A673 (cell line): Measurements from ENCODE around the gene ANKRD34A.

Experiments used
- EZH2 ChIP-seq: fragments of 200-600 bp; sonication (generic); IDR thresholded peaks from 2 replicates; pipeline ENCODE4 v1.6.1; 2017; ENCODE audit warnings: borderline replicate concordance, low read depth, mild to moderate bottlenecking, mixed read lengths, antibody characterized with exemption, low read length; ENCODE audit not compliant: poor library complexity, severe bottlenecking
- TF ChIP-seq, protein P1 (sequence below): fragments of 300-800, 200-600 bp; sonication (generic); conservative IDR thresholded peaks from 2 replicates; pipeline ENCODE4 v1.5.1; 2017; ENCODE audit warnings: low read depth, mild to moderate bottlenecking, antibody characterized with exemption, low read length, moderate library complexity, mixed read lengths

DNA sequence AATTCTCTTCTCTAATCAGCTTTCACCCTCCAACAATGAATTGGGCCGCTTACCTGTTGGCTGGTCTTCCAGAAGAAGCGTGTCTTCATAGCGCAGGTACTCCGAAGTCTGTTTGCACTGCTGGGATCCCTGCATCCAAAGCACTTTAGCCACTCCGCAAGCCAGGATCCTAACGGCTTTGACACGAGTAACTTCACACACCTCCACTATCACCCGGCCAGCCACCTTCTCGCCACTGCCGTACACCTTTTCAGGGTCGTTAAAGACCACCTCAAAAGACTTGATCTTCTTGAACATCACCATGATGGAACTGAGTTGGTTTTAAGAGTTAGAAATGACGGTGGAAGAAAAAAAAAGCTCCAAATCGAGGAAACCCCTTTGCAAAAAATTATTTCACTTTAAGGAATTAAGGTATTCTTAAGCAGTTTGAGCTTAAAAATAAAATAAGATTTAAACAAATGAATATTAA lies 31.6 kb upstream of the ANKRD34A start:
- TF ChIP-seq, protein P1, sequence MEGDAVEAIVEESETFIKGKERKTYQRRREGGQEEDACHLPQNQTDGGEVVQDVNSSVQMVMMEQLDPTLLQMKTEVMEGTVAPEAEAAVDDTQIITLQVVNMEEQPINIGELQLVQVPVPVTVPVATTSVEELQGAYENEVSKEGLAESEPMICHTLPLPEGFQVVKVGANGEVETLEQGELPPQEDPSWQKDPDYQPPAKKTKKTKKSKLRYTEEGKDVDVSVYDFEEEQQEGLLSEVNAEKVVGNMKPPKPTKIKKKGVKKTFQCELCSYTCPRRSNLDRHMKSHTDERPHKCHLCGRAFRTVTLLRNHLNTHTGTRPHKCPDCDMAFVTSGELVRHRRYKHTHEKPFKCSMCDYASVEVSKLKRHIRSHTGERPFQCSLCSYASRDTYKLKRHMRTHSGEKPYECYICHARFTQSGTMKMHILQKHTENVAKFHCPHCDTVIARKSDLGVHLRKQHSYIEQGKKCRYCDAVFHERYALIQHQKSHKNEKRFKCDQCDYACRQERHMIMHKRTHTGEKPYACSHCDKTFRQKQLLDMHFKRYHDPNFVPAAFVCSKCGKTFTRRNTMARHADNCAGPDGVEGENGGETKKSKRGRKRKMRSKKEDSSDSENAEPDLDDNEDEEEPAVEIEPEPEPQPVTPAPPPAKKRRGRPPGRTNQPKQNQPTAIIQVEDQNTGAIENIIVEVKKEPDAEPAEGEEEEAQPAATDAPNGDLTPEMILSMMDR, result no peak
- no peak for TF ChIP-seq EZH2
